Uterus (tissue), 4 donors: Measurements from ENCODE around the gene TMEM255B. TPM values are rescaled to one million over a fixed set of nuclear protein-coding genes. Genes with fewer than 3 reads are reported as not detected.
"Not testable (repeated sequence)": the region's sequence is repeated elsewhere in the genome, so short reads cannot be mapped to it uniquely, and the experiment has no call there.

Experiments used
- DNase-seq, 2 donors: peaks; one replicate each; pipeline ENCODE4 v3.0.0-alpha.2; 2019 to 2020
- H3K27ac ChIP-seq, 2 donors: fragments of 200-600 bp; sonication (generic); 1 replicate in 1 of 2; 2 replicates in 1 of 2; pipeline ENCODE4 v1.5.1; 2016 to 2018
- H3K27me3 ChIP-seq, 2 donors: fragments of 200-600 bp; sonication (generic); one replicate each; pipeline ENCODE4 v1.5.1; 2018 to 2019; ENCODE audit warnings: control low read depth in 1 of 2
- H3K36me3 ChIP-seq, 2 donors: fragments of 200-600 bp; sonication (generic); one replicate each; pipeline ENCODE4 v1.5.1; 2019; ENCODE audit warnings: control low read depth in 1 of 2
- H3K4me1 ChIP-seq, 2 donors: fragments of 200-600 bp; sonication (generic); one replicate each; pipeline ENCODE4 v1.5.1; 2018 to 2019; ENCODE audit warnings: control low read depth in 1 of 2
- H3K4me3 ChIP-seq, 2 donors: fragments of 200-600 bp; sonication (generic); 1 replicate in 1 of 2; 2 replicates in 1 of 2; pipeline ENCODE4 v1.5.1; 2018 to 2019; ENCODE audit warnings: mild to moderate bottlenecking in 1 of 2
- H3K9me3 ChIP-seq, 2 donors: fragments of 200-600 bp; sonication (generic); one replicate each; pipeline ENCODE4 v1.5.1; 2019; ENCODE audit warnings: control low read depth in 1 of 2
- POLR2A ChIP-seq, 2 donors: fragments of 450-650 bp; IDR thresholded peaks; one replicate each; pipeline ENCODE4 v1.6.1; 2016; ENCODE audit warnings: antibody characterized with exemption in 2 of 2, mild to moderate bottlenecking in 1 of 2, moderate library complexity in 1 of 2
- intact Hi-C: fragments of 100-400 bp; cut with DNase I; formaldehyde crosslinking; loops from one replicate; pipeline ENCODE4 v1.15.1; 2023; ENCODE audit warnings: low total_unique reads
- total RNA-seq, 4 donors: library from RNA; depleted of rRNA in 3 of 4; stranded (reverse); fragments of >200 nt in 3 of 4; gene quantifications; one replicate each; pipeline versions ENCODE4 v1.1.0 to v1.2.4, GENCODE V29; 2014 to 2023
- TF ChIP-seq, protein P1 (sequence below), 4 experiments: fragments of 200-600 bp in 2 of 4; fragments of 450-650 bp in 2 of 4; sonication (generic) in 2 of 4; IDR thresholded peaks; one replicate each; pipeline ENCODE4 v1.5.1; 2016 to 2019; ENCODE audit warnings: antibody characterized with exemption in 4 of 4, mild to moderate bottlenecking in 2 of 4, moderate library complexity in 1 of 4
- donor health status: DM: yes; HTN: yes; CAD: no.

The TMEM255B gene
- total RNA-seq, 4 donors from 2014 or later, result 1.8 to 143 (median 33.2) TPM

DNA sequence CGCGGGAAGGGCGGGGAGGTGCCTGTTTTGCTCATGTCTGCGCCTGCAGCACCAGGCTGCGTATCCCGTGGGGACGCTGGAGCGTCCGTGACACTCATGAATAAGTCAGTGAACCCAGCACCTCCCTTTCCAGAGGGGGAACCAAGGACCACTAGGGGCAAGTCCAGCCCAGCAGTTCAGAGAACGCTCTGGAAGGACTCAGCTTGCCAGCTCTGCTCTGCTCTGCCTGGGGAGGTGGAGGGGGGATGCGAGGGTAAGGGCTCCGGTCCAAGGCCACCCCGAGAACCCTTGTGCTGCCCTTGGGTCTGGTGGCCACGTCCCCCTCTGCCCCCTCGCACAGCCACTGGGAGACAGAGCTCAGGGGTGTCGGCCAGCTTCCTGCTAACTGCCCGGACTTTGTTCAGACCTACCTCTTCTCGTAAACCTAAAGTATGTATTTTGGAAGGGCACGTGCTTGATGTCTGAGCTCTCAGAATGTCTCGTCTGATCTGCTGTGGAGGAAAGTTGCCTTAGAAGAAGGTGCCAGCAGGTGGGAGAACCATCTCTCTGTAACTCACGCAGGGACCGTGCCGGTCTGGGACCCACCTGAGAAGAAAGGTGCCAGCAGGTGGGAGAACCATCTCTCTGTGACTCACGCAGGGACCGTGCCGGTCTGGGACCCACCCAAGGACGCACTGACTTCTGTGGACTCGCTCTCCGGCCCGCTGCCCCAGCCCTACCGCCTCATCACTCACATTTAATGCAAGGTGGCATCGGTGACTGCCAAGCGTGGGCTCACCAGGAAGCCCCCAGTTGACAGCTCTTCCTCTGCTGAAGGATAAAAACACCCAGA lies 34.1 kb downstream of the TMEM255B start:
- H3K9me3 ChIP-seq, result no peaks in the 10 kb centered on the region
- H3K27ac ChIP-seq, result no peak overlapping the region
- no peak for TF ChIP-seq POLR2A (IDR thresholded peaks at IDR 0.05)
- TF ChIP-seq, protein P1, sequence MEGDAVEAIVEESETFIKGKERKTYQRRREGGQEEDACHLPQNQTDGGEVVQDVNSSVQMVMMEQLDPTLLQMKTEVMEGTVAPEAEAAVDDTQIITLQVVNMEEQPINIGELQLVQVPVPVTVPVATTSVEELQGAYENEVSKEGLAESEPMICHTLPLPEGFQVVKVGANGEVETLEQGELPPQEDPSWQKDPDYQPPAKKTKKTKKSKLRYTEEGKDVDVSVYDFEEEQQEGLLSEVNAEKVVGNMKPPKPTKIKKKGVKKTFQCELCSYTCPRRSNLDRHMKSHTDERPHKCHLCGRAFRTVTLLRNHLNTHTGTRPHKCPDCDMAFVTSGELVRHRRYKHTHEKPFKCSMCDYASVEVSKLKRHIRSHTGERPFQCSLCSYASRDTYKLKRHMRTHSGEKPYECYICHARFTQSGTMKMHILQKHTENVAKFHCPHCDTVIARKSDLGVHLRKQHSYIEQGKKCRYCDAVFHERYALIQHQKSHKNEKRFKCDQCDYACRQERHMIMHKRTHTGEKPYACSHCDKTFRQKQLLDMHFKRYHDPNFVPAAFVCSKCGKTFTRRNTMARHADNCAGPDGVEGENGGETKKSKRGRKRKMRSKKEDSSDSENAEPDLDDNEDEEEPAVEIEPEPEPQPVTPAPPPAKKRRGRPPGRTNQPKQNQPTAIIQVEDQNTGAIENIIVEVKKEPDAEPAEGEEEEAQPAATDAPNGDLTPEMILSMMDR (IDR thresholded peaks at IDR 0.05), result no peak
- H3K4me3 ChIP-seq, result no peak overlapping the region
- H3K27me3 ChIP-seq, result no peaks in the 10 kb centered on the region
- H3K36me3 ChIP-seq, result no peaks in the 10 kb centered on the region
- no peaks in the 10 kb centered on the region for H3K4me1 ChIP-seq
- intact Hi-C loops, result no loop called here
- no peak for DNase-seq

DNA sequence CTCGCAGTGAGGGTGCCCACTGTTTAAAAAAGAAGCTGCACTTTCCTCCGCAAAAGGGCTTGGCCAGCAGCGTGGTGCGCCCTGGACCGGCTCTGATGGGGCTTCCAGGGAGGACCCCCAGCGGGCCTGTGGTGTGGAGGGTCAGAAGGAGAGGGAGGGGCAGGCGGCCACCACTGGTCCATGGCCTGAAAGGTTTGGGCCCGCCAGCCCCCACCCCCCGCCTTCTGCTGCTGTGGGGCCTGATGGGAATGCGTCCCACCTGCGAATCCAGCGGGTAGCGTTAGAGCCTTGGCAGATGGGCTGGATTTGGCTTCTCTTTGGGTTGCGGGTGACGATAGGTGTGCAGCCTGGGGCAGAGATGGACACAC lies 34.7 kb downstream of the TMEM255B start:
- no peaks in the 10 kb centered on the region for H3K4me1 ChIP-seq
- intact Hi-C loops, result no loop called here
- no peaks in the 10 kb centered on the region for H3K27me3 ChIP-seq
- H3K36me3 ChIP-seq, result no peaks in the 10 kb centered on the region
- DNase-seq, result no peak
- TF ChIP-seq, protein P1 (IDR thresholded peaks at IDR 0.05), result no peak
- TF ChIP-seq POLR2A (IDR thresholded peaks at IDR 0.05), result no peak
- no peak overlapping the region for H3K4me3 ChIP-seq
- no peaks in the 10 kb centered on the region for H3K9me3 ChIP-seq
- no peak overlapping the region for H3K27ac ChIP-seq

DNA sequence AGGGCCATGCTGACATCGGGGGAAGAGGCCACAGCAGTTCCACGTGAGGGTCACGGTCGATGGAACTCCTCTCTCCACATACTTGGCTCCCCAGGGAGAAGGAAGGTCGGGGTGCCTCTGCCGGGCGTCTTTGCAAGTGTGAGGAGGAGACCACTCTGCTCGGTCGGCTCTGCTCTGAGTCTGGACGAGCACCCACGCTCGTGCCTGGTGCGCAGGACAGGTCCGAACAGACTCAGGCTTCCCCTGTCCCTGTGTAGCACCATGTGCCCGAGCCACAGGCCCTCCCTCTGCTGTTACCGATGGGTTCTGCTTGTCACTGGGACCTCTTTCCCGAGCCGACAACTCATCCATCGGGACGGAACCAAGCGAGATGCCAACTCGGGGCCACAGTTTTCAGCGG lies 35.1 kb downstream of the TMEM255B start:
- TF ChIP-seq, protein P1 (IDR thresholded peaks at IDR 0.05), result no peak
- no peak for TF ChIP-seq POLR2A (IDR thresholded peaks at IDR 0.05)
- no peak for DNase-seq
- Histone ChIP-seq H3K4me1 (no peaks in the 10 kb centered on the region), H3K9me3 (no peaks in the 10 kb centered on the region), H3K36me3 (no peaks in the 10 kb centered on the region), H3K4me3 (no peak overlapping the region), H3K27me3 (no peaks in the 10 kb centered on the region), H3K27ac (no peak overlapping the region)
- intact Hi-C loops, result no loop called here

DNA sequence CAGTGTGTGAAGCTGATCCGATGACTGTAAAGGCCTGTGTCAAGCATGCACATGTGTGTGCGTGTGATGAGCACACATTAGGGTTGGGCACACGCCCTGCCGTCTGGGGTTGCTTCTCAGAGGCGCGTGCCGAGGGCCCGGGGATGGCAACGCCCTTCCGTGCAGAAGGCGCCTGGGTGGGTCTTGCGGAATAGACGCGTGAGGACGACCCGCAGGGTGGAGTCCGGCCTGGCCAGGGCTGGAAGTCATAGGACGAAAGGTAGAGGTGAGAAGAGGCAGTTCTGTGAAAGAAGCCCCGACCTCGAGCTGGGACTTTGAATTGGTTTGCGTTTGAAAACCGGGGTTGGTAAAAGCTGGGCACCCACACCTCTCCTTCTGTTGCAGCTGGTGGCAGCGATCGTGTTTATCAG lies 35.7 kb downstream of the TMEM255B start:
- intact Hi-C loops, result no loop called here
- no peak for DNase-seq

DNA sequence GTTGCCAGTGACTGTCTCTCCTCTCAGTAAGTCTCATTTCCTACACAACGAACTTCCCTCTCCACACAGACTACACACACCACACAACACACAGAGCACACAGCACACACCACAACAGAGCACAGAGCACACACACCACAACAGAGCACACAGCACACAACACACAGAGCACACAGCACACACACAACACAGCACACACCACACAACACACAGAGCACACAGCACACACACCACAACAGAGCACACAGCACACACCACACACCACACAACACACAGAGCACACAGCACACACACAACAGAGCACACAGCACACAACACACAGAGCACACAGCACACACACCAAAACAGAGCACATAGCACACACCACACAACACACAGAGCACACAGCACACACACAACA lies 36.3 kb downstream of the TMEM255B start:
- H3K27ac ChIP-seq, H3K4me3 ChIP-seq, intact Hi-C loops: not testable (repeated sequence)

More for the DNA sequence above, 35.7 kb downstream of the TMEM255B start:
- no peak for TF ChIP-seq POLR2A (IDR thresholded peaks at IDR 0.05)
- TF ChIP-seq, protein P1 (IDR thresholded peaks at IDR 0.05), result no peak
- H3K27me3 ChIP-seq, result no peaks in the 10 kb centered on the region
- no peaks in the 10 kb centered on the region for H3K36me3 ChIP-seq
- H3K4me1 ChIP-seq, result no peaks in the 10 kb centered on the region
- no peak overlapping the region for H3K4me3 ChIP-seq
- H3K9me3 ChIP-seq, result no peaks in the 10 kb centered on the region
- no peak overlapping the region for H3K27ac ChIP-seq

More for the DNA sequence above, 36.3 kb downstream of the TMEM255B start:
- H3K36me3 ChIP-seq, H3K9me3 ChIP-seq, DNase-seq, H3K27me3 ChIP-seq, H3K4me1 ChIP-seq: not testable (repeated sequence)
